ENCODE measurements around the gene LRRC2. TPM values are rescaled to one million over a fixed set of nuclear protein-coding genes. Genes with fewer than 3 reads are reported as not detected.

Gene LRRC2
- total and polyA plus RNA-seq, 9 donors = 3.9 to 9.3 (median 6.2) TPM

- 62 to 67% (median 66%) methylated on average over 6 of the region's 6 CpGs for WGBS, 3 donors
- Histone ChIP-seq H3K9me3 (no peaks in the 10 kb centered on the region), H3K27me3 (no peaks in the 10 kb centered on the region), H3K4me3 (no peak overlapping the region), H3K4me1 (ENCODE audit: insufficient read depth) (no peaks in the 10 kb centered on the region), H3K36me3 (no peaks in the 10 kb centered on the region), H3K27ac (no peak overlapping the region)
- no peak for TF ChIP-seq POLR2A (IDR thresholded peaks at IDR 0.05)
- no peak for TF ChIP-seq EP300 (IDR thresholded peaks at IDR 0.05)
- no peak for TF ChIP-seq CTCF (IDR thresholded peaks at IDR 0.05)
- intact Hi-C loops (cut with DNase I) = no loop called here
- no peak for DNase-seq
Observed at GRCh38 chr3:46477756-46478155, 88.3 kb downstream of the LRRC2 start.

GRCh38 chr3:46477145-46477544 is 89.0 kb downstream of the LRRC2 start:
- WGBS, 3 donors = 43 to 52% (median 50%) methylated on average over 4 of the region's 4 CpGs
- no peak for TF ChIP-seq POLR2A (IDR thresholded peaks at IDR 0.05)
- TF ChIP-seq EP300 (IDR thresholded peaks at IDR 0.05) = no peak
- TF ChIP-seq CTCF (IDR thresholded peaks at IDR 0.05) = no peak
- intact Hi-C loops (cut with DNase I) = no loop called here
- H3K9me3 ChIP-seq = no peaks in the 10 kb centered on the region
- H3K4me1 ChIP-seq (ENCODE audit: insufficient read depth) = no peaks in the 10 kb centered on the region
- no peak overlapping the region for H3K27ac ChIP-seq
- no peaks in the 10 kb centered on the region for H3K27me3 ChIP-seq
- no peak overlapping the region for H3K4me3 ChIP-seq
- DNase-seq = no peak
- H3K36me3 ChIP-seq = no peaks in the 10 kb centered on the region

GRCh38 chr3:46472736-46473135 is 93.4 kb downstream of the LRRC2 start:
- intact Hi-C loops (cut with DNase I) = no loop called here
- Histone ChIP-seq H3K36me3 (no peaks in the 10 kb centered on the region), H3K27ac (no peak overlapping the region), H3K4me3 (no peak overlapping the region), H3K4me1 (ENCODE audit: insufficient read depth) (no peaks in the 10 kb centered on the region), H3K9me3 (no peaks in the 10 kb centered on the region), H3K27me3 (no peaks in the 10 kb centered on the region)
- 65 to 89% (median 69%) methylated on average over 2 of the region's 2 CpGs for WGBS, 3 donors
- no peak for TF ChIP-seq CTCF (IDR thresholded peaks at IDR 0.05)
- no peak for TF ChIP-seq EP300 (IDR thresholded peaks at IDR 0.05)
- TF ChIP-seq POLR2A (IDR thresholded peaks at IDR 0.05) = no peak
- no peak for DNase-seq

GRCh38 chr3:46471371-46471914 is 94.7 kb downstream of the LRRC2 start:
- TF ChIP-seq EP300 (IDR thresholded peaks at IDR 0.05) (no peak), POLR2A (IDR thresholded peaks at IDR 0.05) (no peak), CTCF (IDR thresholded peaks at IDR 0.05) (no peak)
- H3K27me3 ChIP-seq = no peaks in the 10 kb centered on the region
- no peak overlapping the region for H3K27ac ChIP-seq
- no peaks in the 10 kb centered on the region for H3K9me3 ChIP-seq
- no peaks in the 10 kb centered on the region for H3K36me3 ChIP-seq
- peaks cover under 1% of the 10 kb centered on the region for H3K4me1 ChIP-seq (ENCODE audit: insufficient read depth)
- intact Hi-C loops (cut with DNase I) = no loop called here
- WGBS, 3 donors = 88 to 92% (median 90%) methylated on average over 5 of the region's 5 CpGs
- H3K4me3 ChIP-seq = no peak overlapping the region
- DNase-seq = no peak
